ENCODE results near the gene CTPS1. TPM values are rescaled to one million over a fixed set of nuclear protein-coding genes. Genes with fewer than 3 reads are reported as not detected.

Gene CTPS1
- total RNA-seq, 1 experiment from 2014 or later, result 111 TPM

DNA sequence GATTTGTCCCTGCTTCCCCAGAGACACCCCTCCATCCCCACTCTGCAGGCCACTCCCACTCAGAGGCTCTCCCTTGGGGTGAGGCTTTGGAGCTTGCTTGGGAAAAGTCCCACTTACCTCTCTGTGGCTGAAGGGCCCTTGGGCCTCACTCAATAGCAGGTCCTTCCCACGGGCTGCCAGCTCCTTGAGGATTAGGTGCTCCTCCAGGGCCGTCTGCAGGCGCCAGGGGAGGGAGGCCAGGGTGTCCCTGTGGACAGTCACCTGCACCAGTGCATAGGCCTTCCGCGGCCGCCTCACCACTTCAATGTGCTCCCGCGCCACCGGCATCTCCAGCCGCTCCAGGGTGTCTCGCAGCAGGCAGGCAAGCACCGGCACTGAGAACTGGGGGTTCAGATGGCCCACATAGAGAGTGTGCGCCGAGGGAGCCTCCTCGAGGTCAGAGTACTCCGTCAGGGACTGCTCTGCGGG is 40.6 kb downstream of the CTPS1 start:
- DNase-seq (ENCODE audit: extremely low read depth, low read depth), result no peak

DNA sequence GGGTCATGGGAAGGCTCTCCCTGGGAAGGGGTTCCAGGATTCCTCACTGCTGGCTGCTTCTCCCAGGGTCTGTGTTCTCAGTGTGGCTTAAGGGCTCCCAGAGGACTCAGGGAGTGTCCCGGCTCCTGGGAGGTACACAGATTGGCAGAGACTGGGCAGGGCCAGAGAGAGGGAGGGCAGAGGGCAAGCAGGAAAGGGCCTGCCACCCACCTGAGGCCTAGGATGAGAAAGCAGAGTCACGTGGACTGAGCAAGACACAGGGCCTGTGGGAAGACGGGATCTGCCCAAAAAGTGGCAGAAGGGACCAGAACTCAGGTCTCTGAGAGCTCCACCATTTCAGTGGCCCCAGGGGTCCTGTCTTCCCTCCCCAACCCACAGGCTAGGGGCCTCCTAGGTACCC is 41.2 kb downstream of the CTPS1 start:
- no peak for DNase-seq (ENCODE audit: extremely low read depth, low read depth)

DNA sequence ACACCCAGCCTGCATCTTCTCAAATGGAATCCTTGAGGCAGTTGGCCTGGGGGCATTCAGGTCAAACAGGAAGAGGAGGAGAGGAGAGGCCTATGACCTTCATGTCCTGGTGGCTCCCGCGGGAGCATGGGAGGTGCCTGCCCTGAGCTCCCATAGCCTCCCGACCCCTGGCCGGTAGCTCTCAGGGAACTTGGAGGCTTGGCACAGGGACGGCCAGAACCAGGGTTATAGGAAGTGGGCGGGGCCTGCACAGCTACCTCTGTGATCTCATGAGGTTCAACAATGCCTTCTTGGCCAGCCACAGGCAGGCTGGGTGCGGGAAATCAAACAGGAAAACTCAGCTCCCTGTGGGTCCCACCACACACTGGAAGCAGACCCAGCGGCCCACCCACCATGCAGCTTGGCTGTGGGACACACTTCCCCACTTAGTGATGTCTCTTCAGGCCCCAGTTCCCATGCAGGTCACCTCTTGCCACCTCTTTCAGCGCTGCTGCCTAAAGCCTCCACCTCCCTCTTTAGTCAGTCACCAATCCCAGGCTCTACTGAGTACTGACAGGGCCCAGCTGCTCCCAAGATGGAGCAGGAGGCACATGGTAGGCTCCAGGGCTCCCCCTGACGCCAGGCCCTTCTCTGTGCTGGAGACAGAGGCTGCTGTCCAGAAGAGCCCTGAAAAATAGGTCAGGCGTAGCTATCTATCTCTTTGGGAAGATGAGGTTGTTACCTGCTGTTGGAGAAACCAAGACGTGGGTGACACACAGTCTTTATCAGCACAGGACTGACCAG is 42.2 kb downstream of the CTPS1 start, which contains the start of gene SLFNL1:
Gene SLFNL1, minus strand, starts transcription at position 200 of the 783 bp plus-strand sequence. CDS start 1,065 bp downstream, outside the sequence.
- no peak for DNase-seq (ENCODE audit: extremely low read depth, low read depth)

DNA sequence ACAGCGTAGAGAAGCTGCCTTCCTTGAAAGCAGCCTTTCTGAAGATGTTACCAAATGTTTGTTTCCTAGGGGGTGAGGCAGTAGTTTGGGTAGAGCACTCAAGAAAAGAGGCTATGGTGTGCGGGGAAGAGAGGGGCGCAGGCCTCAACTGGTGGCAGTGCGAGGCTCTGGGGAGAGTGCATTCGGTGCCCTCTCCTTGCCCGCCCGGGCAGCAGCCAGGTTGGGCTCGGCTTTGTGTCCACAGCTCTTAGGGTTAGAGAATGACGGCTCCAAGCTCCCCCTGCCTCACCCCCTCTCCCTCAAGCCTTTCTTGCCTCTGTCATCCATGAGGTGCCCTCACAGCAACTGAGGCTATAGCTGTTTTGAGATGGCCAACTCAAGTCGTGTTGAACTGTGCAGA is 42.9 kb downstream of the CTPS1 start:
- DNase-seq (ENCODE audit: extremely low read depth, low read depth), result no peak

DNA sequence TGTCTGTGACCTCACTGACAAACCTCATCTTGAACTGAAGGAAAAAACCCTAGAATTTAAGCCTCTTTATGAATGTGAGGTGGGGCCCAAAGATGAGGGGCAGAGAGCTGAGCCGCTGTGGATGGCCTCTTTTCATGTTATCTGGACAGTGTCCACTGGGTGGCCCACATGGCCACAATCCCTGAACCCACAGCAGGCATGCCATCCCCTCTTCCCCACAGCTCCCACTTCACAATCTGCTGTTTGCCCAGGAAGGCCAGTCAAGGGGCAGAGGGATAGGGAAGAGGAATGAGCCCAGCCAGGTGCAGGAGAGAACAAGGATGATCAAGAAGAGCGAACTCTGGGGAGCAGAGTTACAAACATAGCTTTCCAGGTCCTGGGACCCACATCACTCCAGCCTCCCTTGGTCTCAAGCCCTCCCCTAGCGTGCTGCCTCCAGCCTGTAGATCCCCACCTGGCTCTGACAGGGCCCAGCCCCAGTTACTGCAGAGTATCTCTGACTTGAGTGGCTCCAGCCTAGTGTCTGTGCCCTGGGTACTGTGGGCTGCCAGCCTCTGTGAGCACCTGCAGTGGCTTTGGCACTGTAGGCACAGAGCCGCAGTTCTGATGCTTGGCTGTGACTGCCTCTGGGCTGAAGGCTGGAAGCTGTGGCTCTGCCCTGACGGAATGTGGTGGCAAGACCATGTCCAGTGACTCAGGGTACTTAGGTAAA is 43.9 kb downstream of the CTPS1 start:
- no peak for DNase-seq (ENCODE audit: extremely low read depth, low read depth)

DNA sequence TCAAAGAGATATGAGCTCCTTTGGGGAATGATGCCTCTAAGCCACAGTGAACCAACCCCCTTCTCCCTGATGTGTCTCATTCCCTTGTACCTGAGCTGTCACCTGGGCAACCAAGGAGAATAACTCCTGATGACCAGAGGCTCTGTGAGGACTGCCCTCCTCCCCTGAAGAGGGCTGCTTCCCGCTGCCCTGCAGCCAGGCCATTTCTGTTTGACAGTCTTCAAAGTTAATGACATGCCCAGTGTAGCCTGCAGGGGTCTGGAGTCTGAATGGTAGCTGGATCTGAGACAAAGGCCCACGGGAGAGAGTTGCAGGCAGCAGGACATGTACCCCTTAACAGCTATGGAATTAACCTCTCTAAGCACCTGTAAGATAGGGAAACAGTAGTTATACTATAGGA is 45.5 kb downstream of the CTPS1 start:
- no peak for DNase-seq (ENCODE audit: extremely low read depth, low read depth)

DNA sequence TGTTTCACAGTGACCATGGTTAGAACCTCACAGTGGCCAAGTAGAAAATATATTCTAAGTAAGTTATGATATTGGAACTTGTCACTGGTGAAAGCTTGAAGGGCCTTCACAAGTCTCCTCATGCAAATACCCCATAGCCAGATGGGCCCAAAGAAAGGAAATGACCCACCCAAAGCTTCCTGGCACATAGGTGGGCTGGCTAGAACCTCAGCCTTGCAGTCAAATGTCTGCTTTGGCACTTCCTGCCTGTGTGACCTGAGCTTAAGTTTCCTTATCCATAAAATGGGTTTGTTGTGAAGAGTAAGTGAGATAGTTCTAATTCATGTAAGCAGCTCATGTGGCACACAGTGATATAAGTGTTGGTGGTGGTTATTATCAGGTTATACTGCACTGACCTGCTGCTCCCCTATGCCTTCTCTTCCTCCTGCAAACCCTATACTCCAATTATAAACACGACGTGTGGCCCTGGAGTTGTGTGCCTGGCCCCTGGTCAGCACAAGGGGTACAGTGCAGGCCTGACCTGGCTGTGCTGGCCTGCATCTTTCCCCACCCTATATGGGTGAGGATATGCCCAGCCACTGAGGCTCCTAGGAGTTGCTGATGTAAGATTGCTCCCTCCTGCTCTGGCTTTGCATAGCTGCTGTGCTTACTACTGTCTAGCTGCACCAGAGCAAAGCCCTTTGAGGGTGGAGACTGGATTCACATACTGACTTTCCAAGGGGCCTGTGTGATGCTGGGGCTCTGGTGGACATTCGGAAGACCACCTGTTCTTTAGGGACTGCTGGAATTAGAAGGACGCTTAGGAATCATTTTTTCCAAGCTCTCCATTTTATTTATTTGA is 46.7 kb downstream of the CTPS1 start:
- no peak for DNase-seq (ENCODE audit: extremely low read depth, low read depth)

DNA sequence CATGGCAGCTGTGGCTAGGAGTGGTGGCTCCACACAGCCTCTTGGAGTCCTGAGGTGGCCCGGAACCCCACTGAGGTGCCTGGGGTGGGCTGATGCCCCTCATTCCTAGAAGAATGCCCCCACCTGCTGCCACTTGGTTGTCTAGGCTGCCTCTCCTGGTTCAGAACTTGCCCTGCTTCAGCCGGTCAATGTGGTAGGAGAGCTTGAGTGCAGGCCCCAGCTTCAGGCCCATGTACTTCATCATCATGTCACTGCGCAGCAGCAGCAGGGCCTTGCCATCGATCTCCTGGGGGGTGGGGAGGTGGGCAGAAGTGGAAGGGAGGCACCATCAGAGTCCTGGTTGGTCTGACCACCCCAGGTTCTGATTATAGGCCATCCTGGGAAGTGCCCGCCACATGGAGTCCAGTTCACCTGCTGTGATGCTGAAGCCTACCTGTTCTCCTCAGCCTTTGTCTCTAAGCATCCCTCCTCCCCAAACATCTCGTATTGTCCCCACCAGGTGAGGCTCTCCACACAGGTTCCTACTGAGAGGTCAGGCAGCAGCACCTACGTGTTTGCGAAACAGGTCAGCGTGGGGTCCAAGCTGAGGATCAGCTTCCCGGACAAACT is 48.6 kb downstream of the CTPS1 start:
- no peak for DNase-seq (ENCODE audit: extremely low read depth, low read depth)

DNA sequence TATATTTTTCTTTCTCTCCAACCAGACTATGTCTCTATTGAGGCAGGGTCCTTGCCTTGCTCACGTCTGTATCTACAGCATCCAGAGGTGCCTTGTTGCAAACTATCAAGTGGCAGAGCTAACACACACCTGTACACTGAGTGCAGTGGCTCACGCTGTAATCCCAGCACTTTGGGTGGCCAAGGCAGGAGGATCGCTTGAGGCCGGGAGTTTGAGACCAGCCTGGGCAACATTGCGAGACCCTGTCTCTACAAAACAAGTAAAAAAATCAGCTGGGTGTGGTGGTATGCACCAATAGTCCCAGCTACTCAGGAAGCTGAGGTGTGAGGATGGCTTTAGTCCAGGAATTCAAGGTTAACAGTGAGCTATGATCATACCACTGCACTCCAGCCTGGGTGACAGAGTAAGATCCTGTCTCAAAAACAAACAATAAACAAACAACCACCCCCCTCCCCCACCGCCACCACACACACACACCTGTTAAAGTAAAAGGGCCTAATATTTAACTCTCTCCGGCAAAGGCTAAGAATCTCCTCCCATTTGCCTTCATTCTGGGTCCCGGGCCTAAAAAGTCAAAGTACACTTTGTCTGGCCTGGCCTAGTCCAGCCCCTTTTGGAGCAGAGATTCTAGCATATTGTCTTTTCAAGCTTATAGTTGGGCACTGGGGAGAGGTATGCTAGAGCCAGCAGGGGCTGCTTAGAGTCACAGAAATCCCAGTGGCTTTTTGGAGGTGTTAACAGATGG is 51.5 kb downstream of the CTPS1 start:
- no peak for DNase-seq (ENCODE audit: extremely low read depth, low read depth)

DNA sequence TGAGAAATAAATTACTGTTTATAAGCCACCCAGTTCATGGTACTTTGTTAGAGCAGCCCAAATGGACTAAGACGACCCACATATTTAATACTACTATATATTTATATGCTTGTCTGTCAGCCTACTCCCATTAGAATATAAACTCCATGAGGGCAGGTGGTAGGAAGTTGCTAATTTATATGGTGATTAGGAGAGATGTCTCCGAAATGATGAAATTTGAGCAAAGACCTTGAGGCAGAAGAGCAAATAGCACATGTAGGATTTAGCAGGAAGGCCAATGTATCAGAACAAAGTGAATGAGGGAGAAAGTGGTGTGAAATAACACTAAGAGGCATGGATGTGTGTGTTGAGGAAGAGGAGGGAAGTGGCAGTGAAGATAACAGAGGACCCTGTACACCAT is 52.7 kb downstream of the CTPS1 start:
- no peak for DNase-seq (ENCODE audit: extremely low read depth, low read depth)

DNA sequence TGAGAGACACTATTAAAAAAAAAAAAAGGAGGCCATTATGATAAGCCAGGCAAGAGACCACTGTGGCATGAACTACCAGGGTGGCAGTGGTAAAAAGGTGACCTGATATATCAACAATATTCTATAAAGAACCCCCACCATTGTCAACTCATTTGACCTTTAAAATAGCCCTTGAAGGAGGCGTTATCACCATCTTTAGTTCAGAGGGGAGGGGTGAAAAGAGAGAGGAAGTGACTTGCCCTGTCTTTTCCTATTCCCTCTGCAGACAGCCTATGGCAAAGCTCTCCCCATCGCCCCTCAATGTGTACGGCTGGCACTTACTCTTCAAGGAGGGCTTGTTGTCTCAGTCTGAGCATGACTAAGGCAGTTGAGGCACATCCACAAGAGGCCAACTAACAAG is 53.8 kb downstream of the CTPS1 start:
- DNase-seq (ENCODE audit: extremely low read depth, low read depth), result no peak

DNA sequence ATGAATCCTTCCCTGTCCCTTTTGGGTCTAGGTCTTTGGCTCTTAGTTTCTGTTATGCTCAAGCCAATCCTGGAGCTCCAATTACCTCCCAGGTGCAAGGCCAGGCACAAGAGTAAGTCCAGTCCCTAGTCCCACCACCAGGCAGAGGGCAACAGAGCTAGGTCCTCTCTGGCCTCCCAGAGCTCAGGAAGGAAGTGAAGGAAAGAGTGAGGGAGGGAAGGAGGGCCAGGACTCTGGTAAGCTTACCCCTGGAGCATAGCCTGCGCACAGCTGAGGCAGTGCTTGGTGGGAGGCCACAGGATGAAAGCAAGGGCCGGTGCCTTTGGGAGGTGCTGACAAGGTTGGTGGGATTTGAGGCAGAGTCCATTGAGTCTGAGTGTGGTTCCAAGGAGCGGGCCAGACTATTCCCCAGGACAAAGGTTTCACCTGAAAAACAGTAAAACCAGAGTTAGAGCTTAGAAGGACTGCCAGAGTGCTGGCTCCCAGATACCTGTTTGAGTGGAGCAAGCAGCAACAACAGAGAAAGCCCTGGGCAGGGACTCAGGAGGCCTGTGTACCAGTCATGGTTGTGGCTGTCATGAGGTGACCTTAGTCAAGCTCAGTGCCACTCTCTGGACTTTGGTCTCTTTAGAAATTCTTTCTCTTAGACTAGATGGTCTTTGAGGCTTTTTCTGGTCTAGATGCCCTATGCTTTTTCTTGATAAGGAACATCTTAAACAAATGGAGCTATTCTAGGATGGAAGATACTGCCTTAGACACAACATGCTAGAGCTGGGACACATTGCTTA is 57.8 kb downstream of the CTPS1 start:
- DNase-seq (ENCODE audit: extremely low read depth, low read depth), result no peak

DNA sequence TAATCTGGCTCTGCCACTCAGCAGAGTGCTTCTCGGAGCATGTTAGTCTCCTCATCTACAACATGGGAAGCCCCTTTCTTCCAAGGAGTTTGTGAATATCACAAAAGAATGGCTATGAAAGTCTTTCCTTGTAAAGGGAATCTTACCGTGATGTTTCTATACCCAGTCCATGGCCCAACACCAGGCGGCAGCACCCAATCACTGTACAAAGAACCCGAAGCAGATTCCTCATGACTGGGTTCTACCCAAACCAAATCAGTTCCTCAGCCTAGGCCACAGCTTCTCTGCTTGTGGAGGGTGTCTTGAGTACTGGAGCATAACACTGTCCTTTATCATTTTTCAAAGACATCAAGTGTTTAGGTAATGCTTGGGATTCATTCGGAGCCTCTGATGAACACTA is 58.6 kb downstream of the CTPS1 start:
- no peak for DNase-seq (ENCODE audit: extremely low read depth, low read depth)

DNA sequence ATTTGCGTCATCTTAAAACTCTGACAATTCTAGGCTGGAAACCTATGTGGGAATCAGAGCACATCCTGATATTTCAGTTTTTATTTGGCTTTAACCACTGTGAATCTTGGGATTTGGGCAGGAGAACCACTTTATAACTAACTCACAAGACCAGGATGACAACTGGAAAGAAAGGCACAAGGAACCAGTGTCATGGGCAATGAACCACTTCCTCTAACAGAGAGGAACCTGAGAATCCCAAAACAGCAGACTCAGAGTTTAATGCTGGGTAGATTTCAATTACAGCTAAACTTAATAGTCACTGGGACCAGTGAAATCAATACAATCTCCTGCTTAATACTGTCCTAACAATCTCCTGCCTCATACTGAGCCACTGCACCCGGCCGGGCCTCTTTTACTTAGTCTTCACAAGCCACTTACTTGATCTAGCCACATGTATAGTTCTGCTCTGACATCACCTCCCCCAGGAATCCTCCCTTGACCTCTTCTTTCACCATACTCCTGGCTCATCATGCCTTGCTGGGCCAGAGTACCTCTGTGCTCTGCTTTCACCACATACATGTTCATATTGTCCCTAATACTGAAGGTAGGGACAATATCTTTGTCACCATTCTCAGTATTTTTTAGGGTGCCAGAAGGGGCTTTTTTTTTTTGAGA is 62.2 kb downstream of the CTPS1 start:
- no peak for DNase-seq (ENCODE audit: extremely low read depth, low read depth)

DNA sequence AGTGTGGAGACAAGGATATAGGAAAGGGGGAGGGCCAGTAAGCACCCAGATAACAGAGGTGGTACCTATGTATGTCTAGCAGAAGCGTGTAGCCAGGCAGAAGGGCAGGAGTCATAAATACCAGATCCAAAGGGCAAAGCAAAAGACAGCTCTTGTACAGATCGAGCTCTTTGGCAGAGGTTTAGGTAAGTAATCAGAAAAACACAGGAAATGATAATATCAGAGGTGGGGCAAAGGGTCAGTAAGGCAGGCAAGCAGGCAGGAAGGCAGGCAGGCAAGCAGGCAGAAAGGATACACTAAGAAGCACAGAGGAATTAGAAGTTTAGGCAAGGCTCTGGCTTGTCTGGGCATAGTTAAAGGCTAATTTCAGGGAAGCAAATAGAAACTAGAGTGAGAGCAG is 64.7 kb downstream of the CTPS1 start:
- no peak for DNase-seq (ENCODE audit: extremely low read depth, low read depth)

DNA sequence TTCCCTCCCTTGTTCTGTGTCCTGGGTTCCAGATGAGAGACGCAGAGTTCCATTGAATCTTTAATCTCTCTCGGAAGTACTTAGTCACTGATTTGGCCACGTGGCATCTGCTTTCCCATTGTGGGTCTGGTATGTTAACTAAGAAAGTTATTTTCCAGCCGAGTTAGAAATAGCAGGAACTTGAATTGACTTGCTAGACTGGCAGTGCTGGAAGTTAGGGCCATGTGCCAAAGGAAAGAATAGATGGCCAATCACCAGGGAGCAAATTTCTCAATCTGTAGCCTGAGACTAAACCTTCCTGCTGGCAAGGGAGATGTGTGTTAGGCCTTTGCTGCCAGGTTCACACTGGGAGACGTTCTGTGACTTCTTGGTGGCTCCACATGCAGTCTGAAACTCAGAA is 66.2 kb downstream of the CTPS1 start:
- DNase-seq (ENCODE audit: extremely low read depth, low read depth), result no peak

DNA sequence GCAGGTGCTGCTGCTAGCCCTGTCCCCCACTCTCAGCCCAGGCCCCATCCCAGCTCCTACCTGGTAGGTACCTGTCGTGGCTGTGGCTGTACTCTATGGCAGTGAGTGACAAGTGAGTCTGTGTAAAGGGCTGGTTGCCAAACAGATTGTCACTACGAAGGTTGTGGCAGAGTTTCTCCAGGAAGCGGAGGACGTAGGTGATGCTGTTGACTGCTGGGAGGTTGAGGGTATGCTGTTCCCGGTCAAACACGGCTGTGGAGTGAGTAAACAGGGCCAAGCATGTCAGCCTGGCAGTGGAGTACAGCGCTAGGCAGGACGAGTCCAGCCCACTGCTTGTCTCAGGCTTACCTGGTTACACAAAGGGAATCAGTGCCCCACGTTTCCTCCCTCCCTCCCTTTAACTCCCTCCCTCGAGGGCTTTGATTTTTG is 66.9 kb downstream of the CTPS1 start:
- DNase-seq (ENCODE audit: extremely low read depth, low read depth), result no peak

DNA sequence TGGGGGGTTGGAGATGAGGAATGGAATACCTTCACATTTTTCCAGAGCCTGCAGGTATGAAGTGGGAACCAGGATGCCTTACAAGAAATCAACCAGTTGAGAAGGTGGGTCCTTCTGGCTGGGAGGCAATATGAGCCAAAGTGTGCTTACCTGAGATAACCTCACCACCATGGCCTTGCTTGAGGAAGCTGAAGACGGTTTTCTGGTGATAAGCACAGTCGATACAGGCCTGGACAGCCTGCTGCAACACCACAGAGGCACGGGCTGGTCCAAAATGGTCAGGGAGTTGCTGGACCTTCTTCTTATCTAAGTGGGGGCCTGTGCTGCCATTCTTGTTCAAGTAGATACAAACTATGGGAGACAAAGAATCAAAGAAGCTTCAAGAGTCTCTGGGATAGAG is 69.0 kb downstream of the CTPS1 start:
- no peak for DNase-seq (ENCODE audit: extremely low read depth, low read depth)

DNA sequence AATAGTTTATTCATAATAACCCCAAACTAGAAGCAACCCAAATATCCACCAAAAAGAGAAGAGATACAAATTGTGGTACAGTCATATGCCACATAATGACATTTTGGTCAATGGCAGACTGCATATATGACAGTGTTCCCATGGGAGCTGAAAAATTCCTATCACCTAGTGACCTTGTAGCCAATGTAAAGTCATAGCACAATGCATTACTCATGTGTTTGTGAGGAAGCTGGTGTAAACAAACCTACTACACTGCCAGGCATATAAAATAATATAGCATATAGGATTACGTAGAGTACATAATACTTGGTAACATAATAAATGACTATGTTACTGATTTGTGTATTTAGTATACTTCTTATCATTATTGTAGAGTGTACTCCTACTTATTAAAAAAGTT is 71.5 kb downstream of the CTPS1 start:
- no peak for DNase-seq (ENCODE audit: extremely low read depth, low read depth)

All from NCI-H460 (cell line).